ENCODE measurements around the gene PTGES3L. TPM values are rescaled to one million over a fixed set of nuclear protein-coding genes. Genes with fewer than 3 reads are reported as not detected.
A peak's percentile ranks its signal among the peaks of the same experiment; 100 is the strongest.

Gene PTGES3L
- total RNA-seq, 2 donors from 2014 or later: 3.4 to 3.9 TPM

- 67% methylated on average over 19 of the region's 19 CpGs for WGBS
- no peaks in the 10 kb centered on the region for H3K9me3 ChIP-seq
- H3K27ac ChIP-seq: no peak overlapping the region
- H3K4me3 ChIP-seq: no peak overlapping the region
- H3K4me1 ChIP-seq (replicated peaks): peaks cover 5% of the 10 kb centered on the region
- intact Hi-C loops (cut with DNase I): no loop called here
- H3K27me3 ChIP-seq (replicated peaks; ENCODE audit: insufficient read depth): no peaks in the 10 kb centered on the region
- TF ChIP-seq POLR2A (IDR thresholded peaks at IDR 0.05) (no peak), POLR2AphosphoS5 (IDR thresholded peaks at IDR 0.05) (no peak), CTCF (IDR thresholded peaks at IDR 0.05) (no peak)
- H3K36me3 ChIP-seq: no peaks in the 10 kb centered on the region
- no peak for DNase-seq (ENCODE audit: low spot score)
These were observed 38.4 kb upstream of the PTGES3L start for GRCh38 chr17:43018008-43018853.

DNA sequence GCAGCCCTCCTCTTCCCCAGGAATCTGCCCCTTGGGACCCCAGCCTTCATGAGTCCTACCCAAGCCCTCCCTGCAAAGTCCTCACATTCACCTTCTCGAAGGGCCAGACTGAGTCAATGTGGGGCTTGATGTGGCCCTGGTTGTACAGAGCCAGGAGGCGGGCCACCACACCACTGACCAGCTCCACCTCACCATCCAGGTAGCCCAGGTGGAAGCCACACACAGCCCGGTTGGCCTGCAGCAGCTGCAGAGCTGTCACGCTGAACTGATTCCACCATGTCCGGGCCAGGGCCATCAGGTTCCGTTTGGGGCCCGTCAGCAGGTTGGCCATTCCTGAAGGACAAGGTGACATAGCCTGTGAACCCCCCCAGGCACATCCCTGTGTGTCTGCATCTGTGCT lies 36.3 kb upstream of the PTGES3L start:
- TF ChIP-seq POLR2A (IDR thresholded peaks at IDR 0.05) (no peak), CTCF (IDR thresholded peaks at IDR 0.05) (no peak), POLR2AphosphoS5 (IDR thresholded peaks at IDR 0.05) (no peak)
- WGBS: no CpG with 5 or more reads among the region's 7 CpGs
- Histone ChIP-seq H3K4me1 (replicated peaks) (peaks cover 5% of the 10 kb centered on the region), H3K27me3 (replicated peaks; ENCODE audit: insufficient read depth) (no peaks in the 10 kb centered on the region), H3K27ac (peak overlapping the region; percentile 5 to 27), H3K9me3 (no peaks in the 10 kb centered on the region), H3K4me3 (no peak overlapping the region), H3K36me3 (peaks cover 0 to 3% of the 10 kb centered on the region in 2 donors)
- intact Hi-C loops (cut with DNase I): no loop called here
- DNase-seq (ENCODE audit: low spot score): no peak

DNA sequence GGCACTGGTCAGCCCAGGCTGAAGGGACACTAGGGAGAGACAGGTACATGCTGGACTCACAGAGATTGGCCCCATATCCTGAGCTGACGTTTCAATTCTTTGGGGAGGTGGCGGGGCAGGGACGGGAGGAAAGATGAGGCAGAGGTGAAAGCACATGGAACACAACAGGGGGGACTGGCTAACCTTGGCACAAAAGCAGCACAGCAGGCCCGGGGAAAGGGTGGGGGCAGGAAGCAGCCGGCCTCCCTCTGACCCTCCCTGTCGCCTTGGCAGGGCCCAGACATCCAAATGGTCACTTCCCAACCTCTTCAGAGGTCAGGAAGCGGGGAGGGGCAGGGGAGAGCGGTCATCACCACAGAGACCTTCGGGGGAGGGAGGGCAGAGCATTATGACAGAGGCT lies 35.7 kb upstream of the PTGES3L start:
- 59% methylated on average over 9 of the region's 9 CpGs for WGBS
- Histone ChIP-seq H3K27ac (peak overlapping the region; percentile 33 to 41), H3K27me3 (replicated peaks; ENCODE audit: insufficient read depth) (no peaks in the 10 kb centered on the region), H3K4me1 (replicated peaks) (peaks cover 5% of the 10 kb centered on the region), H3K9me3 (no peaks in the 10 kb centered on the region), H3K36me3 (peaks cover 0 to 3% of the 10 kb centered on the region in 2 donors), H3K4me3 (no peak overlapping the region)
- peak; percentile 30 for TF ChIP-seq POLR2AphosphoS5 (IDR thresholded peaks at IDR 0.05)
- TF ChIP-seq POLR2A (IDR thresholded peaks at IDR 0.05): no peak
- TF ChIP-seq CTCF (IDR thresholded peaks at IDR 0.05): no peak
- DNase-seq (ENCODE audit: low spot score): no peak
- intact Hi-C loops (cut with DNase I): no loop called here

DNA sequence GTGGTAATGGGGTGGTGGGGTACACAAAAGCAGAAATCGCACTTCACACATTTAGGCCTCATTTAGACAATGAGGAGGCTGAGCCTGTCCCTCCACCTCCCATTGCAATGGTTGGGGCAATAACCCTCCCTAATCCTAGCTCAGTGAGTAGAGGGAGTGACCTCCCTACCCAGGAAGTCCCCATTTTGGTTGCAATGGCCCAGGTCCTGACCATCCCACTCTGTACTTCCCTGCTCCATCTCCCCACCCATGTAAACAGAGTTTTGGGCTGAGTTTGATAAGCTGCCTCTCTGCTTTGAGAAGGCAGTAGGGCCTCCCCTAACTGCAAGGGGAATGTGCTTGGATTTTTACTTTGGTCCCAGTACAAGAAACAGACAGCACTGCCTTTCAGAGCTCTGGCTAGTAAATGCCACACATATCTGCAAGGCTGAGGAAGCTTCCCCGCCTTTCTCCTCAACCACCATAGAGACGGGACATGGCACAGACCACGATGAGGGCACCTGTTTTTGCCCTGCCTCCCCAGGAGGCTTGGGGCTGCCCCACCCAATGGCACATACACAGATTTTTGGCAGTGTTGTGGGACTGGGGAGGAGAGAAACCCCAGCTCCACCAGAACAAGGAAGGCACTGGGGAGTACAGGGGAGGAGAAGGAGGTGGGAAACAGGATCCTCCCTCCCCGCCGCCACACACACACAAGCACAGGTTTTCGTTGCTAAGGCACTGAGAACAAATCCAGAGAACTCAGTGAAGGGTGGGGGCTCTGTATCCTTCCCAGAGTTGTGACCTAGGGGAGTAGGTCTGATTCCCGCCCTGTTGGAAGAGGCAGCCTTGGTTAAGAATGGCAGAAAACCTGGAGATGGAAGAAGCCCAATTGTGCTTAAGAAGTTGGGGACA lies 35.0 kb upstream of the PTGES3L start:
- H3K27me3 ChIP-seq (replicated peaks; ENCODE audit: insufficient read depth): no peaks in the 10 kb centered on the region
- TF ChIP-seq CTCF (IDR thresholded peaks at IDR 0.05) (no peak), POLR2A (IDR thresholded peaks at IDR 0.05) (no peak), POLR2AphosphoS5 (IDR thresholded peaks at IDR 0.05) (no peak)
- no peak for DNase-seq (ENCODE audit: low spot score)
- peaks cover 2% of the 10 kb centered on the region for H3K4me1 ChIP-seq (replicated peaks)
- H3K4me3 ChIP-seq: no peak overlapping the region
- intact Hi-C loops (cut with DNase I): no loop called here
- H3K36me3 ChIP-seq: peaks cover 0 to 3% of the 10 kb centered on the region in 2 donors
- 76% methylated on average over 8 of the region's 8 CpGs for WGBS
- no peaks in the 10 kb centered on the region for H3K9me3 ChIP-seq
- H3K27ac ChIP-seq: peak overlapping the region; percentile 33 to 41
